HepG2 (cell line): ENCODE measurements around the gene LSM10. TPM values are rescaled to one million over a fixed set of nuclear protein-coding genes. Genes with fewer than 3 reads are reported as not detected.
A peak's percentile ranks its signal among the peaks of the same experiment; 100 is the strongest.

ENCODE experiments used
- ASH2L ChIP-seq: fragments of 300-600, 200-600 bp; sonication (generic); IDR thresholded peaks from 2 replicates; pipeline ENCODE4 v1.7.0; 2017; ENCODE audit warnings: low read depth, mild to moderate bottlenecking, moderate library complexity, mixed read lengths, low read length; ENCODE audit not compliant: insufficient read length
- BATF2 ChIP-seq: sonication (generic); formaldehyde crosslinking; IDR thresholded peaks from 2 replicates; pipeline ENCODE4 v1.8.0; 2022; ENCODE audit warnings: mild to moderate bottlenecking, missing genetic modification reagents, moderate library complexity
- CTCF ChIP-seq: sonication (generic); formaldehyde crosslinking; IDR thresholded peaks from 2 replicates; pipeline ENCODE4 v1.5.0; 2020; ENCODE audit warnings: mild to moderate bottlenecking, missing genetic modification reagents, moderate library complexity
- DMTF1 ChIP-seq: sonication (generic); formaldehyde crosslinking; IDR thresholded peaks from 2 replicates; pipeline ENCODE4 v1.4.0; 2020; ENCODE audit warnings: mild to moderate bottlenecking, missing genetic modification reagents
- HOXD1 ChIP-seq: sonication (generic); formaldehyde crosslinking; IDR thresholded peaks from 2 replicates; pipeline ENCODE4 v1.5.0; 2020; ENCODE audit warnings: missing genetic modification reagents
- IKZF4 ChIP-seq: sonication (generic); formaldehyde crosslinking; IDR thresholded peaks from 2 replicates; pipeline ENCODE4 v1.5.1; 2020; ENCODE audit warnings: borderline replicate concordance, mild to moderate bottlenecking, low read depth, missing genetic modification reagents; ENCODE audit errors: not compliant biosample characterization
- JUNB ChIP-seq: sonication (generic); formaldehyde crosslinking; IDR thresholded peaks from 2 replicates; pipeline ENCODE4 v1.8.0; 2022; ENCODE audit warnings: missing genetic modification reagents, mild to moderate bottlenecking, borderline replicate concordance
- NCOA1 ChIP-seq: sonication (generic); formaldehyde crosslinking; IDR thresholded peaks from 2 replicates; pipeline ENCODE4 v1.9.0; 2021; ENCODE audit warnings: missing genetic modification reagents
- ONECUT2 ChIP-seq: sonication (generic); formaldehyde crosslinking; IDR thresholded peaks from 2 replicates; pipeline ENCODE4 v1.4.0; 2020; ENCODE audit warnings: missing genetic modification reagents
- RFX5 ChIP-seq: IDR thresholded peaks from 2 replicates; pipeline ENCODE4 v1.6.1; 2011; ENCODE audit warnings: low read depth, low read length, improper control_type of control experiment
- RORA ChIP-seq: sonication (generic); formaldehyde crosslinking; IDR thresholded peaks from 2 replicates; pipeline ENCODE4 v1.5.0; 2020; ENCODE audit warnings: mild to moderate bottlenecking, missing genetic modification reagents, moderate library complexity
- SRSF1 ChIP-seq: fragments of 200-400 bp; formaldehyde crosslinking; optimal IDR thresholded peaks from 2 replicates; pipeline ENCODE3; 2017; ENCODE audit warnings: mild to moderate bottlenecking, low read depth, low read length, moderate library complexity
- ZNF136 ChIP-seq: sonication (generic); formaldehyde crosslinking; IDR thresholded peaks from 2 replicates; pipeline ENCODE4 v1.8.1; 2022; ENCODE audit warnings: low read depth, mild to moderate bottlenecking, moderate library complexity, missing genetic modification reagents
- ZNF264 ChIP-seq: sonication (generic); formaldehyde crosslinking; IDR thresholded peaks from 2 replicates; pipeline ENCODE4 v1.4.0; 2020; ENCODE audit warnings: missing genetic modification reagents
- ZNF3 ChIP-seq: IDR thresholded peaks from 2 replicates; pipeline ENCODE4 v1.7.0; 2017; ENCODE audit warnings: inconsistent platforms
- ZNF326 ChIP-seq: sonication (generic); formaldehyde crosslinking; IDR thresholded peaks from 2 replicates; pipeline ENCODE4 v1.4.0; 2020; ENCODE audit warnings: missing genetic modification reagents, borderline replicate concordance
- ZNF343 ChIP-seq: sonication (generic); formaldehyde crosslinking; IDR thresholded peaks from 2 replicates; pipeline ENCODE4 v1.4.0; 2020; ENCODE audit warnings: mild to moderate bottlenecking, missing genetic modification reagents
- ZNF597 ChIP-seq: sonication (generic); formaldehyde crosslinking; IDR thresholded peaks from 2 replicates; pipeline ENCODE4 v1.5.0; 2020; ENCODE audit warnings: missing genetic modification reagents
- ZNF629 ChIP-seq: sonication (generic); formaldehyde crosslinking; conservative IDR thresholded peaks from 2 replicates; pipeline ENCODE4 v1.5.0; 2020; ENCODE audit warnings: missing genetic modification reagents
- ZNF672 ChIP-seq: sonication (generic); formaldehyde crosslinking; IDR thresholded peaks from 2 replicates; pipeline ENCODE4 v1.8.1; 2022; ENCODE audit warnings: missing genetic modification reagents
- ZNF7 ChIP-seq: IDR thresholded peaks from 2 replicates; pipeline ENCODE4 v1.6.1; 2016; ENCODE audit warnings: missing biosample characterization, missing genetic modification reagents
- ZNF773 ChIP-seq: sonication (generic); formaldehyde crosslinking; IDR thresholded peaks from 2 replicates; pipeline ENCODE4 v1.4.0; 2020; ENCODE audit warnings: missing genetic modification reagents, borderline replicate concordance
- ZUFSP ChIP-seq: sonication (generic); formaldehyde crosslinking; IDR thresholded peaks from 2 replicates; pipeline ENCODE4 v1.9.0; 2021; ENCODE audit warnings: missing genetic modification reagents, mild to moderate bottlenecking, borderline replicate concordance
- polyA plus RNA-seq, 8 experiments: library from polyadenylated mRNA; depleted of rRNA in 3 of 8; stranded (reverse) in 7 of 8; unstranded in 1 of 8; fragments of >200 nt; fragmentation: Illumina TruSeq in 4 of 8; extraction: Trizol in 4 of 8; gene quantifications; 2 replicates each; pipeline versions ENCODE4 v1.2.1 to v1.2.3, GENCODE V29; 2011 to 2016; ENCODE audit warnings: low read depth in 4 of 8, missing spikeins in 1 of 8, mixed read lengths in 1 of 8; ENCODE audit not compliant: insufficient read depth in 1 of 8
- total RNA-seq, 5 experiments: library from RNA; depleted of rRNA; stranded (reverse); fragments of >200 nt; fragmentation: Illumina TruSeq; extraction: Trizol; gene quantifications; 2 replicates each; pipeline ENCODE4 v1.2.3, GENCODE V29; 2016; ENCODE audit warnings: low read depth in 1 of 5

Gene LSM10
- total and polyA plus RNA-seq, 2 of the 13 experiments (the other 11 are each of a cell fraction or from before 2014, with no cell fraction given), result 14.0 to 52.0 TPM

- TF ChIP-seq ZUFSP (CRISPR knock-in tag) (no peak), CTCF (peak; percentile 57), ZNF773 (CRISPR knock-in tag) (no peak; the same call in 1 of the 2 replicates), ASH2L (peak; percentile 84), ZNF343 (CRISPR knock-in tag) (no peak), ZNF597 (CRISPR knock-in tag) (no peak), HOXD1 (CRISPR knock-in tag) (no peak; the same call in none of the 2 replicates), ZNF326 (CRISPR knock-in tag) (no peak), RORA (CRISPR knock-in tag) (no peak), ZNF672 (CRISPR knock-in tag) (no peak), RFX5 (no peak; the same call in none of the 2 replicates), IKZF4 (no peak), ZNF3 (CRISPR knock-in tag) (no peak), ZNF7 (CRISPR knock-in tag) (no peak), DMTF1 (no peak), SRSF1 (peak; percentile 21), ZNF264 (CRISPR knock-in tag) (0 out of 2 replicates have a peak, but pooled peaks have one; percentile 50), ONECUT2 (no peak), JUNB (CRISPR knock-in tag) (no peak), ZNF629 (CRISPR knock-in tag) (no peak), BATF2 (CRISPR knock-in tag) (no peak; the same call in 1 of the 2 replicates), NCOA1 (CRISPR knock-in tag) (no peak), ZNF136 (no peak; the same call in 1 of the 2 replicates)
Measured at GRCh38 chr1:36400825-36401601, 3.3 kb upstream of the LSM10 start (continued).
